Astrocyte of the spinal cord (primary cell): ENCODE data around the gene BCL11A.

Experiments
- DNase-seq: peaks from one replicate; pipeline ENCODE4 v3.0.0; 2011; ENCODE audit warnings: low read depth, low spot score
- H3K4me3 ChIP-seq: 2 replicates; pipeline ENCODE4 v1.5.1; 2011; ENCODE audit warnings: low read depth, mild to moderate bottlenecking, low read length, moderate library complexity
- CTCF ChIP-seq: IDR thresholded peaks from 2 replicates; pipeline ENCODE4 v1.5.1; 2012; ENCODE audit warnings: low read depth, mild to moderate bottlenecking, low read length, inconsistent platforms
- in situ Hi-C: cut with HindIII; loops from 2 replicates; pipeline ENCODE4 v1.10.0; 2017; ENCODE audit warnings: low sequenced_read_pairs

BCL11A gene

GRCh38 chr2:60483401-60483800 is 70.1 kb downstream of the BCL11A start:
- H3K4me3 ChIP-seq = no peak overlapping the region
- peak; percentile 59 for DNase-seq
- no peak for TF ChIP-seq CTCF
- in situ Hi-C loops = no loop called here

GRCh38 chr2:60482222-60482621 is 71.2 kb downstream of the BCL11A start:
- TF ChIP-seq CTCF = no peak
- H3K4me3 ChIP-seq = no peak overlapping the region
- no peak for DNase-seq
- in situ Hi-C loops = no loop called here

DNA sequence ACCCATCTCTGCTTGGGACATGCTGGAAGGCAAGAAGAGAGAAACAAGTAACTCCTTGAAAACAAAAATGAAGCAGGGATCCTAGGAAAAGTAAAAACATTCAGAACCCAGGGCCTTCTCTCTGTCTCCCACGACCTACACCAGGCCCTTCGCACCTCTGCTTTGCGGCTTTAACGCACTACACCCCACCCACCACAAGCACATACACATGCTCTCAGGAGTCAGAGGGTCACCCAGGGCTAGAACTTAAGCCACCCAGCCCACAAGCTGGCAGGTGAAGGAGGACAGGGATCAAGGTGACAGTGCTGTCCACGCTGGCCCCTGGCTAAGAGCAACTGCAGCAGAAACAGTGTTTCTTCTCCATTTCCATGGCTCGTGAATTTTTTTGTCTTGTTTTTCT is 72.2 kb downstream of the BCL11A start:
- DNase-seq = no peak
- no peak overlapping the region for H3K4me3 ChIP-seq
- in situ Hi-C loops = no loop called here
- no peak for TF ChIP-seq CTCF

GRCh38 chr2:60480089-60480773 is 73.2 kb downstream of the BCL11A start:
- in situ Hi-C loops = no loop called here
- H3K4me3 ChIP-seq = no peak overlapping the region
- no peak for TF ChIP-seq CTCF
- DNase-seq = no peak

GRCh38 chr2:60479226-60480088 is 74.0 kb downstream of the BCL11A start:
- in situ Hi-C loops = no loop called here
- TF ChIP-seq CTCF = no peak
- no peak for DNase-seq
- H3K4me3 ChIP-seq = no peak overlapping the region

GRCh38 chr2:60478660-60479059 is 74.8 kb downstream of the BCL11A start:
- no peak overlapping the region for H3K4me3 ChIP-seq
- no peak for TF ChIP-seq CTCF
- DNase-seq = no peak
- in situ Hi-C loops = no loop called here
